ELR (cell line): ENCODE results near the gene GABPA.
A peak's percentile ranks its signal among the peaks of the same experiment; 100 is the strongest.
"Not testable (repeated sequence)": the region's sequence is repeated elsewhere in the genome, so short reads cannot be mapped to it uniquely, and the experiment has no call there.

Source experiments
- DNase-seq: peaks from one replicate; pipeline ENCODE4 v3.0.0-alpha.2; 2015; ENCODE audit warnings: low read depth

Gene GABPA

DNA sequence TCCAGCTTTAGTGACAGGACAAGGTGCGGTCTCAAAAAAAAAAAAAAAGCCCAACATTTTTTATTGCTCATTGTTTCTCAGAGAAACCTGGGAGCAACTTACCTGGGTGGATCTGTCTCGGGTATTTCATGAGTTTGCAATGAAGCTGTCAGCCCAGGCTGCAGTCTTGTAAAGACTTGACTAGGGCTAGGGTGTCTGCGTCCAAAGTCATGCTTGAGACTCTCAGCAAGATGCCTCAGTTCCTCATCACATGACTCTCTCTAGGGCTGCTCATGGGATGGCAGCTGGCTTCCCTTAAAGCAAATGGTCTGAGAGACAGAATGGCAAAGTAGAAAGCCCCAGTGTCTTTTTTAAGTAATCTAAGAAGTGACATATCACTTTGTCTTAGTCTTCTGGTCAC, 8.1 kb downstream of the GABPA start:
- DNase-seq: no peak

DNA sequence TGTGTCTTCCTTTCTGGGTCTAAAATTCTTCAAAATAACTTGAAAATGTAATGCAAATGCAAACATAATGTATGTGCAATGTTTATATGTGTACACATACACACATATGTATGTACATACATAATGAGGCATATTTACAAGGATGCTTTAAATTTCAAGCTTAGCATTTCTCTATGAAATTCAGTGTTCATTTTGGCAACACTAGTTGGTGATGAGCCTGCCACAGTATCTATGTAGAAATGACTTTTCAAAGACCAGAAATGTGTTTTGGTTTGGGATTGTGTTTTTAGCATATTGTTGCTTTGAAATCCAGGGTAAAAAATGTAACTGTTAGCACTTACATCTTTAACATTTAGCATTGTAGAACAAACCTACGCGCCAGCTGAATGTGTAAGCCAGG, 10.1 kb downstream of the GABPA start:
- DNase-seq: no peak

DNA sequence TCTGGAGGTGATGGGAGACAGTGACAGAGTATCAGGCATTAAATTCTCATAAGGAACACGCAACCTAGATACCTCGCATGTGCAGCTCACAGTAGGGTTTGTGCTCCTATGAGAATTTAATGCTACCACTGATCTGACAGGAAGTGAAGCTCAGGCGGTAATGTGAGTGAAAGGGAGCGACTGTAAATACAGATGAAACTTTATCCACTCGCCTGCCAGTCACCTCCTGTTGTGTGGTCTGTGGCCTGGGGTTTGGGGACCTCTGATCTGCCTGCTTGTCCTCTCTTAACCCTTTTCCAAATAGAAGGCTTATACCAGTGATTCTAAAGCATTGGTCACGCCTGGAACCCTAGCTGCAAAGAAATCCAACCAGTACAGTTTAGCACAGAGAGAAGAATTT, 15.3 kb downstream of the GABPA start:
- no peak for DNase-seq

DNA sequence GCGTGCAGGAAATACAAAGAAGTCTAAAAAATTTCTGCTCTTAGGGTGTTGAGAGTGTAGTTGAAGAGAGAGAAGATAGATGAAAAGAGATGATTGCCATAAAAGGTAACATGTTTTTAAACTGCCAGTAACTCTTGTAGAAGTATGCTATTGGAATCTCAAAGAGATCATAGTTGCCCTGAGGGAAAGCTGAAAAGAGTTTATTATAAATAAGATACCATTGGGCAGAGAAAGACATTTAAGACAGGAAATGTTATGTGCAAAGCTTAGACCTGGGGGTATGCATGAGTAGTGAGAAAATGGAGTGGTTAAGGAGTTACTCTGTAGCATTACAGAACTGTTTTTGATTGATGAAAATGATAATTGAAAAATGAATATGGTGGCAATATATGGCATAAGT, 17.6 kb downstream of the GABPA start:
- no peak for DNase-seq

DNA sequence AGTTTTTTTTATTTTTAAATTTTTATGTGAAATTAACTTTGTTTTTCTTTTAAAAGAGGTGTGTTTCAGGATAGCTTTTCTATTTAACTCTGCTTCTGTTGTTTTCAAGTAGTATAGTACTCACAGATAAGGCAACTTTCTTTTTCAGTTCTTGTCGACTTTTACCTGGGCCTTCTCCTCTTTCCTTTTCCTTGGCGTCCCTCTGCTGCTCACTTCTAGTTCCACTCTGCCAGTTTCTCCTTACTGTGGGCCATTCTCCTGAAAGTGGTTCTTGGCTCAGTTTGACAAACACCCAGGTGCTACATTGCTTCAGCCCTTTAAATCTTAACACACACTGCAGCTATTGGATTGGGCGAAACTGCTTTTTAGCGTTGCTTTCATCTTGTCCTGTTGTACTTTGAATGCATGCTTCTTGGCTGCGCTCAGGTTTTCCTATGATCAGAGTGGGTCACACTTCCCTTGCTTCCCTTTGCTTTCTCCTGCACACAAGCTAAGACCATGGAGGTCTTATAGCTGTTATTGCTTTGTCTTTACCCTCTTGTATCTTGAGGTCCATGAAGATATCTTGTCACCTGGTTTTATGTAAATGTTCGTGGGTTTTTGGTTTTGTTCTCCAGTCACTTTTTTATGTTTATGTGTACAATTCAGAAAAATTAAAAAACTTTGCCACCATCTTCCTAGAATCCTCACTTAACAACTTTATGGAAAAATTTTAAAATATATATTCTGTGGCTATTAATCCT, 21.6 kb downstream of the GABPA start:
- DNase-seq: no peak

DNA sequence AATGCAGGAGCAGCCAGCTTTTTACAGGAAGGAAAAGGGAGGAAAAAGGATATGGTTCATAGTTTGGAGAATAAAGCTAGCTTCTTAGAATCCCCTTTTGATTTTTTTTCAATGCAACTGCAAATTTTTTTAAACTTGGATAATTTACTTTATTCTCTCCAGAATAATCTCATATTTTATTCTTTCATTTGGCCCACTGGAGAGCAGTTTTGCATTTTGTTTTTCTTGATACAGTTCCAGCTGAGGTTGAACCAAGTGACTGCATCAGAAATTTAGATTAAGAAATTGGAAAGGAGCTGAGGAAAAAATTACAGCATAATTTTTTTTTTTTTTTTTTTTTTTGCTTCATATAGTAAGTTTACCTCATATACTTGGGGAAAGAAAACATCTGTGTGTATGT, 22.8 kb downstream of the GABPA start:
- DNase-seq: no peak

DNA sequence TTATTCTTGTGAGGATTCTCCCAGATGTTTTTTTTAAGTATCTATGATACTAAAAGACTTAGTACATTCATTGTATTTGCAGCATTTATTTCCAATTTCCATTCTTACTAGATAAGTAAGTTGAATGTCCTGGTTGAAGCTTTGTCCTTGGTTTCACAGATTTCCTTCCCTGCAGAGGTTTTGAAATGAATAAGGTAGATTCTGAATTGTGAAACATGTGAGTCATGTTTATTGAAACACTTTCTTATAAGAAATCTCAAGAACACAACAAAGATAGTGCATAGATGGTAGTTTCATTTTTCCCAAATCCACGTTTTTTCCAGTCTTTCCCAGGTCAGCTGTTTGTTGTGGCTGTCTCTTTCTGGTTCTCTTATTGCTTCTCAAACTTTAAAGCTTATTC, 24.8 kb downstream of the GABPA start:
- DNase-seq: no peak

DNA sequence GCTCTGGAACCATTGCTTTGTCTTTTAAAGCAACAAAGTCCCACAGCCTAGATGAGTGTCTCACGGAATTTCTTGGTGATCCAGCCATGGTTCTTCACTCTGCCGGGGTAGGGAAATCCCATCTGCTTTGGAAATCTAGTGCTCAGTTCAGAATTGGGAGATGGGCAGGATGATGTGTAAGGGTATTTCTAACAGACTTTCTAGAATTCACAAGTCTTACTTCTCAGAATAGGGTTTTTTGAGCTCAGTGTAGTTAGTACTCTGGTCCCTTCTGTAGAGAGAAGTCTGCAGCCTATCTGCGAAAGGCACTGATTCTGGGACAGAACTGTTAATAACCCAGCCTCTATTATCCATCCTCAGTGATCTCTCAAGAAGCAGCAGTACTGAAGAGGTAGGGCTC, 25.3 kb downstream of the GABPA start:
- no peak for DNase-seq

DNA sequence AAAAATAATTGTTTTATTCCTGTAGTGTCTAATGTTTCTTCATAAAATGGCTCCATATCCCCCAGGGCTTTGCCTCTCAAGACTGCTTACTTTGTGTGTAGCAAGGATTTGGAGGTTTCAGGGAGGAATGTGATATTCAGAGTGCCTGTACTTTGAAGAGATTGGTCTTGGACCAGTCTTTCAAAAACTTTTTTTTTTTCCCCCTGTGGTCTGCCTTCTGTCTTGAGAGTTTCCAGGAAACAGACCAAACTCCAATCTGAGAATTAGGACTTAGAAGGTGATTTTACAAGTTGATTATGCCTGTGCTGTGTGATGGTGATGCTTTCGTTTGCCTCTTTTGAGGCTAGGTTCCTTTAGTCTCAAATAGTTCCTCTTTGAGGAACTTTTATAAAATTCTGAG, 25.9 kb downstream of the GABPA start:
- no peak for DNase-seq

DNA sequence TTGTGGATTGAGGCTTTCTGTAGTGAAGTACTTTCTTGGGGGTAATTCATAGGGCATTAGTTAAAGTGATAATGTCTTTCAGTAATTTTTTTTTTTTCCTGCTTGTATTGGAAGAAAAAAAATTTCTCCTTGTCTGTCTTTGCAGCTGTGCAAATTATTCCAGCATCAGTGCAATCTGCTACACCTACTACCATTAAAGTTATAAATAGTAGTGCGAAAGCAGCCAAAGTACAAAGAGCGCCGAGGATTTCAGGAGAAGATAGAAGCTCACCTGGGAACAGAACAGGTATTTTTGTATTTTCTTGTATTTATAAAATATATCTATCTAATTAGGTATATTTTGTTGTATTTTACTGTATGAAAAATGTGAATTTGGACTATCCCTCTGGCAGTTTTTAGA, 29.3 kb downstream of the GABPA start:
- no peak for DNase-seq

DNA sequence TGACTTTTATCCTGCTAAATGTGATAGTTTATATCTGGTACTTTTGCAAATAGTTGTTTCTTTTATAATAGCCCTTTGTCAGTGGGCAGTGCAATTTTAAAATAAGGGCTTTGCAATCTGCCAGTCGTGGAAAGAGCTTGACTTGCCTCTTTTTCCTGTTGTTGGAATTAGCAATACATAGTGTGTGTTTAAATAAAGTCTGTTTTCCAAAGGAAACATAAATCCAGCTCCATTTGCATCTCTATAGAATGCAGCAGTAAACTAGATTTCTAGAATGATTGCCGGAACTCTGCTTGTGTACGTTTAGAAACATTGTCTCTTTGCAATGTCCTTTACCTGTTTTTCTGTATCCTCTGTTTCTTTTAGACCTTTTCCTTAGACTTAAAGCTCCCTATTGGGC, 33.1 kb downstream of the GABPA start:
- no peak for DNase-seq

DNA sequence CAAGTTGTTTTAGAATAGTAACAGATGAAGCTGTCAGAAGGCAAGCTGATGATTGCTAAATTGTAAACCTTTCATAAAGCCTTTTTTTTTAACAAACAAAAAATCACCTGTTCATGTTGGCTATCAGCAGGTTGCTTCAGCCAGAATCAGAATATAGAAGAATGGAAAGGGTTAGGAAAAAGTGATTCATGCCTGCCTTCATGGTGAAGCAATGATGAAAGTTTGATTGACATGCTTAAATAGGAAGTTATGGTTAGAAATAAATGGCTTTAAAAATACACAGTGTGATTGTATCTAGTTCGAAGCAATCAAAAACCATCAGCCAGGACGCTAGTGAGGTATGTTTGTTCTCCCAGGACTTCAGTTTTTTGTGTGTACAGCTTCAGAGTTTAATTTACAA, 37.9 kb downstream of the GABPA start:
- DNase-seq: no peak

DNA sequence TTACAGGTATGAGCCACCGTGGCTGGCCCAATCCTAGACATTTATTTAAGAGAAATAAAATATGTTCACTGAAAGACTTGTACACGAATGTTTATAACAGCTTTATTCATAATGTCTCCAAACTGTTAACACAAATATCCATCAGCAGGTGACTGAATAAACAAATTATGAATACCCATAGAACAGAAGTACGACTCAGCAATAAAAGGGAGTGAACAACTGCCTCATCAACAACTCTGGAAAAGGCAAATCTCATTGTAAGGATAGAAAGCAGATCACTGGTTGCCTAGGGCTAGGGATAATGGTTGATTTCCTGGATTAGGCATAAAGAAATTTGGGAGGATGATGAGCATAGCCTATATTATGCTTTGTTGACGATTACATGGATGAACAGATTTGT, 41.7 kb downstream of the GABPA start:
- DNase-seq: no peak

DNA sequence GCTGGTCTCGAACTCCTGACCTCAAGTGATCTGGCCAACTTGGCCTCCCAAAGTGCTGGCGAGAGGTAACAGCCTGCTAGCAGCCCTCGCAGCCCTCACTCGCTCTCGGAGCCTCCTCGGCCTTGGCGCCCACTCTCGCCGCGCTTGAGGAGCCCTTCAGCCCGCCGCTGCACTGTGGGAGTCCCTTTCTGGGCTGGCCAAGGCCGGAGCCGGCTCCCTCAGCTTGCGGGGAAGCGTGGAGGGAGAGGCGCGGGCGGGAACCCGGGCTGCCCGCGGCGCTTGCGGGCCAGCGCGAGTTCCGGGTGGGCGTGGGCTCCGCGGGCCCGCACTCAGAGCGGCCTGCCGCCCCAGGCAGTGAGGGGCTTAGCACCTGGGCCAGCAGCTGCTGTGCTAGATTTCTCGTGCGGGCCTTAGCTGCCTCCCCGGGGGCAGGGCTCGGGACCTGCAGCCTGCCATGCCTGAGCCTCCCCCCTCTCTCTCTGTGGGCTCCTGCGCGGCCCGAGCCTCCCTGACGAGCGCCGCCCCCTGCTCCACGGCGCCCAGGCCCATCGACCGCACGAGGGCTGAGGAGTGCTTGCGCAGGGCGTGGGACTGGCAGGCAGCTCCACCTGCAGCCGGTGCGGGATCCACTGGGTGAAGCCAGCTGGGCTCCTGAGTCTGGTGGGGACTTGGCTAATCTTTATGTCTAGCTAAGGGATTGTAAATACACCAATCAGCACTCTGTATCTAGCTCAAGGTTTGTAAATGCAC, 43.5 kb downstream of the GABPA start:
- DNase-seq: not testable (repeated sequence)

DNA sequence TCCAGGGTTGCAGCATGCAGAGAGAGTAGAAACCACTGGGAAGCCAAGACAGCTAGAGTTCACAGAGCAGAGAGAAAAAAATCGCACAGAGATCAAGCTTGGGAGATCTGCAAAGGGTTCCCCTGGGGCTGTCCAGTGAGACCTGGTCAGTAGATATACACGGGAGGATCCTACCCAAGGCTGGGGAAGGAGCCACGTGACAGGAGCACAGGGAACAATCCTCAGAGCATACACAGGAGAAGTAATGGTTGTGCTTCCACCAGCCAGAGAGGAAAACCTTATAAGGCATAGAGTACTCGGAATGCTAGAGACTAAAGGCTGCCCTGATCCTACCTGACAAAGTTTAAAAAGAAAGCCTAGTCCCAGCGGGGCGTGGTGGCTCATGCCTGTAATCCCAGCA, 53.9 kb downstream of the GABPA start:
- no peak for DNase-seq

DNA sequence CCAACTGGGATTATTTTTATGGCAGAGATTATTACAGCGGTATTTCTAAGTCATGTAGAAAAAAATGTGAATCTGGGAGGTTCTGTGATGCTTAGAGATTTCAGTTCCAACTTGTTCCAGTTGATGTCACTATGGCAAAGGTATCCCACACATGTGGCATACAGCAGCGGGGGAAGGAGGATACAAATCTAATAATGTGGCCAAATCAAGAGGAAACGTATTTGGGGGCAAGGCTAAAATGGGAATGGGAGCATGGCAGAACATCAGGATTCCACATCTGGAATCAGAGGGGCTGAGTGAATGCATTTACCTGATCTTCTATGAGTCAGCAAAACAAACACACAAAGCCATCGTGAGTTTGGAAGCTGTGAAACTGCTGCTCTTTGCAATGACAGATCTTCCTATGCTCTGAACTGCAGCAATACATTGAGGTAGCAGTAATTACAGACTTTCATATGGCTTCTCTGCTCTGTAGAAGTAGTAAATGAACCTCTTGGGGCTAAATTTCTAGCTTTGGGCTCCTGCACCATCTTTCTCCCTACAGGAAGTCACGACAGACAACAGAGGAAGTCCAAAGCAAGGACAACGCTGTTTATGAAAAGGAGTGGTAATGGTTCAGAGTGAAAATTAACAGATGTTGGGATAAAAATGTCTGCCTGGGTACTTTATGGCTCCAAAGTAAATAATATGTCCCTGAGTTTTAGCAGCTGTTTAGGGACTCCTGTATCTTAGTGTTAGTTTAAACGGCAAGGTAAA, 55.5 kb downstream of the GABPA start:
- peak; percentile 57 for DNase-seq

DNA sequence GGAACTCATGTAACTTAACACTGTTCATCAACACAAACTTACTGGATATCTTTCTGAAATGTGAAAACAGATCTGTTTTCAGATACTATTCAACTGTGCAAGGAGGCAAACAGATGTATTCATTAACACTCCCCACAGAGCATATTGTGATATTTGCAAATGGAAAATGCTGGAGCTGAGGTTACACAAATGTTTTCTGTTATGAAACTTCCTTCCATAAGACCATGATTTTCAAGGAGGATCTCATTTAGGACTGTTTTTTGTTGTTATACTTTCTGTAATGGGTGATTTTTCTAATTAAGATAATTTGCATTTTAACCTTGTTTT, 56.1 kb downstream of the GABPA start:
- no peak for DNase-seq

DNA sequence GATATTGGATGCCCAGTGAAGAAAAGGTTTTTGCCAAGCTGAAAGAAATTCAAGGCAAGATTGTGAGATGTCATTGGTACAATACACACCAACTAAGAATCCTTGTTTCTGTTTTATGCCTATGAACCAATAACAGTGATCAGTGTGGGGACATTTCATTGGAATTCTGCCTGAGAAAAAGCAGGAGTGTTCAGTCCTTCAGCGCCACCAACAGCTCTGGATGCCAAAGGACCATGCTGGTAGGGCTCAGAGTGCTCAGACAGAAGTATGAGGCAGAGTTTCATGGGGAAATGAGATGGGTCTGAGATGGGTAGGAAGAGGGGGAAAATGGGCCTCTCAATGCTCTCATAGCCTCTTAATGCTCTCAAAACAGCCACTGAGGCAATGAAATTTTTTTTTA, 56.5 kb downstream of the GABPA start:
- peak; percentile 15 for DNase-seq

DNA sequence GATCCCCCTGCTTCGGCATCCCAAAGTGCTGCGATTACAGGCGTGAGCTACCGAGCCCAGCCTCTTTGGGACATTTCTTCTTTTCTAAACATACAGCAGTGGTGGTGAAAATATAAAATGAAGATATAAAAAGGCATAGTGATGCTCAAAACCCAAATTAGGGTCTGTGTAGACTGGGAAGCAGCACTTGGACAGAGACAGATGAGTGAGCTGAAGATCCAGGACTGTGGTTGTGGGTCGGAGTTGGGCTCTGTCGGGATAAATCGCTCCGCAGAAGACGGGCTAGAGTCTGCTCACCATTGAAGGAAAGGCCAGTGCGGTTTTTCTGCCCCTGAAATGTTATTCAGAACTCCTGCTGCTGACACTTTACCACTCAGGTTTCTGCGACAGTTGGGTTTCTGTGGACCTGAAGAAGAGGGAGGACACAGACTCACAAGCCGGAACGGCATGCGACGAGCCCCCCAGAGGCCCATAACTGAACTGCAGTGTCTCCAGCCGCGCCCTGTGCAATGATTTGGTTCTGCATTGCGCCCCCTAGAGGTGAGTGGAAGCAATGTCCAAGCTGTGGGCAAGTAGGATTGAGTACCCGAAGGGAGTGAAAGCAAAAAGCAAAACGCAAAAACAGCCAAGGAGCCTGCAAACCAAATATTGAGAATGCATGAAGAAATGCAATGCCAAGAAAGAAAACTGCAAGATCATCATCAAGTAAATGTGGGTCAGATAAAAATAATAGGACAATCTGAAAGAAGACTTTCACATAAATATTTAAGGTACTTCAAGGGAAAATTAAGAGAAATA, 66.6 kb downstream of the GABPA start:
- DNase-seq: peak; percentile 89

DNA sequence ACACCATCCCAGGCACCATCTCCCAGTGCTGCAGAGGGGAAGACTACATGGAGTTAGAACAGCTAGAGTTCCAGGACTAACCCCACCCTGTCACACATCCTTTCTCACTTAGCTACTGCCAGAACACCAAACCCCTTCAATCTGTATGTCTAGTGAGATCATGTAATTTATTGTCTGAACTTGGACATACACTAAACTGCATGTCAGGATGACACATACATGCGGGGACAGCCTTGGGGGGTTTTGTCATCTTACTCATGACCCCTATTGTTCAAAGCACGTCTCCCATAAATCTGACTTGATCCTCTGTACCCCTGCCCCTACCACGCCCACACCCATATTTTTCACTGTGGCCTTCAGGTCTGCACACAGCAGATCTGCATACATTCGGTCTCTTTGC, 71.3 kb downstream of the GABPA start:
- DNase-seq: peak; percentile 43

DNA sequence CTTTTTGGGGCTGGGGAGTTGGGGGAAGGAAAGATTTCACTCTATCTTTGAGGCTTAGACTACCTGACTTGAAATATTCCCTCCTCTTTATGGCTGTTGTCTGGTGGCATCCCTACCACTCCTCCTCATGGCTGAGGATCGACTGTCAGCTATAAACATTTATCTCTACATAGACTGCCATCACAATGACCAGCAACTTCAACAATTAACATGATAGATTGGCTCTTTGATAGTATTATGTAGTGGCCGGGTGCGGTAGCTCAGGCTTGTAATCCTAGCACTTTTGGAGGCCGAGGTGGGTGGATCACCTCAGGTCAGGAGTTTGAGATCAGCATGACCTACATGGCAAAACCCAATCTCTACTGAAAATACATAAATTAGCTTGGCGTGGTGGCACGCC, 72.4 kb downstream of the GABPA start:
- DNase-seq: no peak

DNA sequence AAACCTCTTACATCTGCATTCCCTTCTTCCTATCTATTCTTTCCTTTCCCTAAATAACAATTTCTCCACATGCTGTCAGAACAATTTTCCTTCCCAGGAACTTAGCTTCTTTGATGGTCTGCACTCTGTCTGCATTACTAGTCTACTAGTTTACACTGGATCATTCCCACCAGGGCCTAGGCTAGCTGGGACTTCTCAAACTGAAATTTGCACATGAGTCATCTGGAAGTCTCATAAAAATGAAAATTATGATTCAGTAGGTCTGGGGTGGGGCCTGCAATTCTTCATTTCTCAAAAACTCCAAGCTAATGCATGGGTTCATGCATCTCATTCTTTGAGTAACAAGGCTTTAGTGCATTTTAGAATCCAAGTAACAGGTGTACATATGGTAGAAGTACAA, 74.2 kb downstream of the GABPA start:
- DNase-seq: peak; percentile 74

DNA sequence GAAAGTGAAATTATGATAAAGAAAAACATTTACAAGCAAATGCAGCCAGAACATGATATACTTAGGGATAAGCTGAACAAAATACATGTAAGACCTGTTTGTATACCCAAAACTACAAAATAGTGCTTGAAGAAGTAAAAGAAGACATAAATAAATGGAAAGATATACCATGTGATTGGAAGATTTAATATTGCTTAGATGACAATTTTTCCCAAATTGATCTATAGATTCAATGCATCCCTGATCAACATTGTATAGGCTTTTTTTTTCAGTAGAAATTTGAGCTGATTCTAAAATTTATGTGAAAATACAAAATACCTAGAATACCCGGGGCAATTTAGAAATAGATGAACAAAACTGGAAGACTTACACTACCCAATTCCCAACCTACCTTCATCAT, 76.4 kb downstream of the GABPA start:
- no peak for DNase-seq
